ENCODE measurements around the gene DRAM2. TPM values are rescaled to one million over a fixed set of nuclear protein-coding genes. Genes with fewer than 3 reads are reported as not detected.

DRAM2 gene
- total RNA-seq, 1 experiment from 2014 or later, result 34.4 TPM

- H3K9ac ChIP-seq (ENCODE audit: extremely low read depth, insufficient read length, low read length), result no peak overlapping the region
- DNase-seq, result no peak
- H4K20me1 ChIP-seq (ENCODE audit: control insufficient read depth, insufficient read depth, insufficient read length), result no peaks in the 10 kb centered on the region
- no peak overlapping the region for H2BK120ac ChIP-seq (ENCODE audit: low read depth, low read length, poor library complexity, severe bottlenecking)
- H2AFZ ChIP-seq (ENCODE audit: low read length), result no peak overlapping the region
- H3K4me2 ChIP-seq (ENCODE audit: insufficient read depth, insufficient read length, low read length), result no peak overlapping the region
- H3K4ac ChIP-seq (ENCODE audit: low read depth, low read length), result no peak overlapping the region
- H2BK5ac ChIP-seq (ENCODE audit: insufficient read length, low read length), result no peak overlapping the region
- no peak overlapping the region for H2BK15ac ChIP-seq (ENCODE audit: low read depth, low read length)
- no peak overlapping the region for H4K91ac ChIP-seq (ENCODE audit: insufficient read length, low read depth, low read length)
- no peak overlapping the region for H2AK5ac ChIP-seq (ENCODE audit: insufficient read length, low read length)
- H2BK20ac ChIP-seq (ENCODE audit: low read depth, low read length, poor library complexity, severe bottlenecking), result no peak overlapping the region
- H3K9me3 Mint-ChIP-seq, result no peaks in the 10 kb centered on the region; a peak in 1 of 5 replicates
- no peaks in the 10 kb centered on the region for H3K4me1 ChIP-seq (ENCODE audit: insufficient read depth, low read length)
- H4K8ac ChIP-seq (replicated peaks; ENCODE audit: insufficient read length, low read depth, low read length), result no peak overlapping the region
- peaks cover 7% of the 10 kb centered on the region for H3K79me1 ChIP-seq (ENCODE audit: insufficient read depth, low read depth, low read length, poor library complexity, severe bottlenecking)
- no peak overlapping the region for H3T11ph ChIP-seq (ENCODE audit: low read length)
- WGBS (ENCODE audit: extremely low coverage, insufficient read length, low lambda C conversion rate), result no CpG with 5 or more reads among the region's 5 CpGs
- no peak overlapping the region for H3K56ac ChIP-seq (ENCODE audit: insufficient read length, low read depth, low read length)
- H3K14ac ChIP-seq (ENCODE audit: insufficient read depth, low read length), result no peak overlapping the region
- no peak overlapping the region for H3K18ac ChIP-seq (ENCODE audit: insufficient read length, low read depth, low read length)
- no peak overlapping the region for H3K27ac ChIP-seq (ENCODE audit: insufficient read length, low read depth, low read length)
- TF ChIP-seq, protein P1, sequence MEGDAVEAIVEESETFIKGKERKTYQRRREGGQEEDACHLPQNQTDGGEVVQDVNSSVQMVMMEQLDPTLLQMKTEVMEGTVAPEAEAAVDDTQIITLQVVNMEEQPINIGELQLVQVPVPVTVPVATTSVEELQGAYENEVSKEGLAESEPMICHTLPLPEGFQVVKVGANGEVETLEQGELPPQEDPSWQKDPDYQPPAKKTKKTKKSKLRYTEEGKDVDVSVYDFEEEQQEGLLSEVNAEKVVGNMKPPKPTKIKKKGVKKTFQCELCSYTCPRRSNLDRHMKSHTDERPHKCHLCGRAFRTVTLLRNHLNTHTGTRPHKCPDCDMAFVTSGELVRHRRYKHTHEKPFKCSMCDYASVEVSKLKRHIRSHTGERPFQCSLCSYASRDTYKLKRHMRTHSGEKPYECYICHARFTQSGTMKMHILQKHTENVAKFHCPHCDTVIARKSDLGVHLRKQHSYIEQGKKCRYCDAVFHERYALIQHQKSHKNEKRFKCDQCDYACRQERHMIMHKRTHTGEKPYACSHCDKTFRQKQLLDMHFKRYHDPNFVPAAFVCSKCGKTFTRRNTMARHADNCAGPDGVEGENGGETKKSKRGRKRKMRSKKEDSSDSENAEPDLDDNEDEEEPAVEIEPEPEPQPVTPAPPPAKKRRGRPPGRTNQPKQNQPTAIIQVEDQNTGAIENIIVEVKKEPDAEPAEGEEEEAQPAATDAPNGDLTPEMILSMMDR (conservative IDR thresholded peaks at IDR 0.05), result no peak
- H3K23me2 ChIP-seq (ENCODE audit: insufficient read length, low read depth, low read length, poor library complexity, severe bottlenecking), result no peaks in the 10 kb centered on the region
- no peak overlapping the region for H3K4me3 Mint-ChIP-seq
- H3K27ac Mint-ChIP-seq, result no peak overlapping the region
- no peaks in the 10 kb centered on the region for H3K27me3 ChIP-seq (ENCODE audit: insufficient read depth, low read length)
- no peaks in the 10 kb centered on the region for H3K9me3 ChIP-seq (ENCODE audit: control insufficient read depth, low read depth, low read length)
- H3K23ac ChIP-seq (ENCODE audit: insufficient read length, low read depth, low read length), result no peak overlapping the region
- H3K4me1 Mint-ChIP-seq, result peaks cover 8% of the 10 kb centered on the region in 2 experiments
- no peaks in the 10 kb centered on the region for H3K27me3 Mint-ChIP-seq (ENCODE audit: low read depth)
- H2BK12ac ChIP-seq (ENCODE audit: insufficient read length, low read depth, low read length), result no peak overlapping the region
- H3K36me3 Mint-ChIP-seq (ENCODE audit: insufficient read depth in 1 of 3, low read depth in 3 of 3), result peaks cover 26 to 67% (median 60%) of the 10 kb centered on the region in 3 experiments
- H4K5ac ChIP-seq (ENCODE audit: insufficient read length, low read depth, low read length), result no peak overlapping the region
- peaks cover 1% of the 10 kb centered on the region; the same call in 1 of the 2 replicates for H3K79me2 ChIP-seq (ENCODE audit: insufficient read depth, low read length)
Observed at GRCh38 chr1:111154021-111154999, 14.4 kb upstream of the DRAM2 start.

Data from H9 (cell line).